Measurements from ENCODE around the gene C6orf132.
A peak's percentile ranks its signal among the peaks of the same experiment; 100 is the strongest.

The C6orf132 gene

GRCh38 chr6:42136508-42137193 is 5.8 kb downstream of the C6orf132 start (continued):
- TF ChIP-seq ZNF112 (tag by site-specific recombination; IDR thresholded peaks at IDR 0.05): no peak
- no peak for TF ChIP-seq ZNF350 (tag by site-specific recombination; IDR thresholded peaks at IDR 0.05)
- TF ChIP-seq GFI1B (tag by site-specific recombination; IDR thresholded peaks at IDR 0.05): no peak
- TF ChIP-seq ZBTB20 (tag by site-specific recombination; IDR thresholded peaks at IDR 0.05): peak; percentile 56; the same call in 1 of the 2 replicates
- no peak for TF ChIP-seq ZNF16 (tag by site-specific recombination; IDR thresholded peaks at IDR 0.05; ENCODE audit: low read depth)
- TF ChIP-seq SP2 (tag by site-specific recombination; IDR thresholded peaks at IDR 0.05): peak; percentile 63
- peak; percentile 72 for TF ChIP-seq PATZ1 (tag by site-specific recombination; IDR thresholded peaks at IDR 0.05)
- TF ChIP-seq SP3 (tag by site-specific recombination; IDR thresholded peaks at IDR 0.05): peak; percentile 71
- TF ChIP-seq ZBTB1 (tag by site-specific recombination; IDR thresholded peaks at IDR 0.05): no peak
- TF ChIP-seq, protein P1, sequence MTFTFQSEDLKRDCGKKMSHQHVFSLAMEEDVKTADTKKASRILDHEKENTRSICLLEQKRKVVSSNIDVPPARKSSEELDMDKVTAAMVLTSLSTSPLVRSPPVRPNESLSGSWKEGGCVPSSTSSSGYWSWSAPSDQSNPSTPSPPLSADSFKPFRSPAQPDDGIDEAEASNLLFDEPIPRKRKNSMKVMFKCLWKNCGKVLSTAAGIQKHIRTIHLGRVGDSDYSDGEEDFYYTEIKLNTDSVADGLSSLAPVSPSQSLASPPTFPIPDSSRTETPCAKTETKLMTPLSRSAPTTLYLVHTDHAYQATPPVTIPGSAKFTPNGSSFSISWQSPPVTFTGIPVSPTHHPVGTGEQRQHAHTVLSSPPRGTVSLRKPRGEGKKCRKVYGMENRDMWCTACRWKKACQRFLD (tag by site-specific recombination; IDR thresholded peaks at IDR 0.05): no peak
- no peak for TF ChIP-seq ZNF174 (tag by site-specific recombination; IDR thresholded peaks at IDR 0.05)
- peak; percentile 79 for TF ChIP-seq TCF7L2 (IDR thresholded peaks at IDR 0.05; ENCODE audit: borderline replicate concordance, low read depth, low read length)
- no peak for TF ChIP-seq ZFP3 (tag by site-specific recombination; IDR thresholded peaks at IDR 0.05; ENCODE audit: low read depth)
- no peak for TF ChIP-seq RBAK (tag by site-specific recombination; IDR thresholded peaks at IDR 0.05)
- TF ChIP-seq ZNF677 (tag by site-specific recombination; IDR thresholded peaks at IDR 0.05): no peak
- peak; percentile 91 for TF ChIP-seq ZIC2 (tag by site-specific recombination; IDR thresholded peaks at IDR 0.05)
- TF ChIP-seq ZNF138 (tag by site-specific recombination; IDR thresholded peaks at IDR 0.05; ENCODE audit: borderline replicate concordance): no peak
- TF ChIP-seq, protein P2, sequence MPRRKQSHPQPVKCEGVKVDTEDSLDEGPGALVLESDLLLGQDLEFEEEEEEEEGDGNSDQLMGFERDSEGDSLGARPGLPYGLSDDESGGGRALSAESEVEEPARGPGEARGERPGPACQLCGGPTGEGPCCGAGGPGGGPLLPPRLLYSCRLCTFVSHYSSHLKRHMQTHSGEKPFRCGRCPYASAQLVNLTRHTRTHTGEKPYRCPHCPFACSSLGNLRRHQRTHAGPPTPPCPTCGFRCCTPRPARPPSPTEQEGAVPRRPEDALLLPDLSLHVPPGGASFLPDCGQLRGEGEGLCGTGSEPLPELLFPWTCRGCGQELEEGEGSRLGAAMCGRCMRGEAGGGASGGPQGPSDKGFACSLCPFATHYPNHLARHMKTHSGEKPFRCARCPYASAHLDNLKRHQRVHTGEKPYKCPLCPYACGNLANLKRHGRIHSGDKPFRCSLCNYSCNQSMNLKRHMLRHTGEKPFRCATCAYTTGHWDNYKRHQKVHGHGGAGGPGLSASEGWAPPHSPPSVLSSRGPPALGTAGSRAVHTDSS (tag by site-specific recombination; IDR thresholded peaks at IDR 0.05): no peak
- no peak for TF ChIP-seq KLF8 (tag by site-specific recombination; IDR thresholded peaks at IDR 0.05)
- TF ChIP-seq ZNF654 (tag by site-specific recombination; IDR thresholded peaks at IDR 0.05; ENCODE audit: low read depth): no peak
- peak; percentile 81 for TF ChIP-seq ZBTB17 (tag by site-specific recombination; IDR thresholded peaks at IDR 0.05)
- no peak for TF ChIP-seq ZNF596 (tag by site-specific recombination; IDR thresholded peaks at IDR 0.05)
- TF ChIP-seq ZNF292 (tag by site-specific recombination; IDR thresholded peaks at IDR 0.05; ENCODE audit: borderline replicate concordance, low read depth): no peak
- no peak for TF ChIP-seq ZBTB7A (tag by site-specific recombination; IDR thresholded peaks at IDR 0.05; ENCODE audit: low read depth)
- TF ChIP-seq KLF17 (tag by site-specific recombination; IDR thresholded peaks at IDR 0.05): no peak
- no peak for TF ChIP-seq ZNF658 (tag by site-specific recombination; IDR thresholded peaks at IDR 0.05)
- TF ChIP-seq ZFHX2 (tag by site-specific recombination; conservative IDR thresholded peaks at IDR 0.05): peak; percentile 50; the same call in 1 of the 2 replicates
- no peak for TF ChIP-seq ZNF776 (tag by site-specific recombination; IDR thresholded peaks at IDR 0.05; ENCODE audit: borderline replicate concordance)
- no peak for TF ChIP-seq ZNF571 (tag by site-specific recombination; IDR thresholded peaks at IDR 0.05)
- no peak for TF ChIP-seq ZNF610 (tag by site-specific recombination; IDR thresholded peaks at IDR 0.05; ENCODE audit: borderline replicate concordance)
- TF ChIP-seq ZNF26 (tag by site-specific recombination; IDR thresholded peaks at IDR 0.05): no peak
- TF ChIP-seq ZNF560 (tag by site-specific recombination; IDR thresholded peaks at IDR 0.05; ENCODE audit: borderline replicate concordance): no peak
- TF ChIP-seq ZNF366 (tag by site-specific recombination; conservative IDR thresholded peaks at IDR 0.05): peak; percentile 65
- no peak for TF ChIP-seq ZNF362 (tag by site-specific recombination; IDR thresholded peaks at IDR 0.05)
